ENCODE results near the gene CDK5RAP3.

Gene CDK5RAP3

GRCh38 chr17:47994724-47995123, 23.8 kb downstream of the CDK5RAP3 start:
- Histone ChIP-seq H3K27me3 (ENCODE audit: control insufficient read depth, insufficient read depth, low read length) (no peaks in the 10 kb centered on the region), H3K79me2 (no peaks in the 10 kb centered on the region), H3K9ac (no peak overlapping the region), H3K36me3 (ENCODE audit: control insufficient read depth, insufficient read depth, low read length) (no peaks in the 10 kb centered on the region), H3K4me3 (ENCODE audit: low read depth, low read length) (no peak overlapping the region), H3K9me3 (ENCODE audit: control insufficient read depth, low read length) (no peaks in the 10 kb centered on the region), H3K4me1 (no peaks in the 10 kb centered on the region), H3K4me2 (ENCODE audit: low read length) (no peak overlapping the region), H3K27ac (no peak overlapping the region), H2AFZ (no peak overlapping the region)
- TF ChIP-seq CTCF (IDR thresholded peaks at IDR 0.05) = no peak

DNA sequence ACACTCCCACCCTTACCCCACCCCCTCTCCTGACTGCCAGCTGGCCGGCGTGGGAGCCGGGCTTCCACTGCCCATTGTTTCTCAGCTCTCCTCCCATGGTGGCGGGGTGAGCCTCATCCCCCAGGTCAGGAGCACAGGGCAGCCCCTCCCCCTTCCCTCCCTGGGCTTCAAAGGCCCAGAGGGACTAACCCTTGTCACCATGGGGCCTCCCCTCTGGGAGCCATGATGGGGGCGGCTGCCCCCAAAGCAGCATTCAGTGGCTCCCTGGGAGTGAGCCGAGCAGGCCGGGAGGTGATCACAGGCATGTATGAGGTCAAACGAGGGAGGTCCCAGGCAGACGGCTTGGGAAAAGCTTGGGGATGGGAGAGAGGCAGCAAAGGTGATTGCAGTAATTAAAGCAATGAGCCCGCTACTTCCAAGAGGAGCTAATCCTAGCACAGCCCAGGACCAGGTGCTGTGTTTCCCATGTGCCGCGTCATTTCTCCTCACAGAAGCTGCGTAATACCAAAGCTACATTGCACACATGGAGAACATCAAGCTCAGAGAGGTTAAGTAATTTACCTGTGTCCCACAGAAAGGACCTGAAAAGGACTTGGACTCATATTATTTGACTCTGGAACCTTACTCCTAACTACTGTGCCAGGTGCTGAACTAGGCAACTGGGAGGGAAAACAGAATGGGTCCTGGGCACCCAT, 24.5 kb downstream of the CDK5RAP3 start:
- Histone ChIP-seq H3K79me2 (no peaks in the 10 kb centered on the region), H3K27me3 (ENCODE audit: control insufficient read depth, insufficient read depth, low read length) (no peaks in the 10 kb centered on the region), H2AFZ (no peak overlapping the region), H3K36me3 (ENCODE audit: control insufficient read depth, insufficient read depth, low read length) (no peaks in the 10 kb centered on the region), H3K4me1 (no peaks in the 10 kb centered on the region), H3K27ac (no peak overlapping the region), H3K4me3 (ENCODE audit: low read depth, low read length) (no peak overlapping the region), H3K9me3 (ENCODE audit: control insufficient read depth, low read length) (no peaks in the 10 kb centered on the region), H3K4me2 (ENCODE audit: low read length) (no peak overlapping the region), H3K9ac (no peak overlapping the region)
- TF ChIP-seq CTCF (IDR thresholded peaks at IDR 0.05) = no peak

DNA sequence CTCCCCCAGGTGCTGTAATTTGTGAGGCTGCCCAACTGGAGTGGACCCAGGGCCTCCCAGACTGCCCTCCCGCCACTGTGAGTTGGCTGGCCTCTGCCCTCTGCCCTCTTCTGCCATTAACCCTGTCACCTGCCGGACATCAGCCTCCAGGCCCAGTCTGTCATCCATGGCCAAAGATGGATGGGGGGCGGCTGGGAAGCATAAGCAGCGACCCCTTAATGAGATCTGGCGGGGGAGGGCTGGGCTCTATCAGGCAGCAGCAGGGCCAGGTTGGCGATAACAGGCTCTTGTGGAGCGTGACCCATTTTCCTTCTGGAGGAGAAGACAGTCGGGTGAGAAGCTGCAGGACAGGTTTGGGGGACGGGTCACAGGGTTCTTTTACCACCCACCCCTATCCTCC, 25.3 kb downstream of the CDK5RAP3 start:
- Histone ChIP-seq H3K4me1 (no peaks in the 10 kb centered on the region), H3K9me3 (ENCODE audit: control insufficient read depth, low read length) (no peaks in the 10 kb centered on the region), H3K9ac (no peak overlapping the region), H3K4me3 (ENCODE audit: low read depth, low read length) (no peak overlapping the region), H3K27me3 (ENCODE audit: control insufficient read depth, insufficient read depth, low read length) (no peaks in the 10 kb centered on the region), H3K27ac (no peak overlapping the region), H3K79me2 (no peaks in the 10 kb centered on the region), H3K4me2 (ENCODE audit: low read length) (no peak overlapping the region), H2AFZ (peak overlapping the region; percentile 49), H3K36me3 (ENCODE audit: control insufficient read depth, insufficient read depth, low read length) (no peaks in the 10 kb centered on the region)
- no peak for TF ChIP-seq CTCF (IDR thresholded peaks at IDR 0.05)

DNA sequence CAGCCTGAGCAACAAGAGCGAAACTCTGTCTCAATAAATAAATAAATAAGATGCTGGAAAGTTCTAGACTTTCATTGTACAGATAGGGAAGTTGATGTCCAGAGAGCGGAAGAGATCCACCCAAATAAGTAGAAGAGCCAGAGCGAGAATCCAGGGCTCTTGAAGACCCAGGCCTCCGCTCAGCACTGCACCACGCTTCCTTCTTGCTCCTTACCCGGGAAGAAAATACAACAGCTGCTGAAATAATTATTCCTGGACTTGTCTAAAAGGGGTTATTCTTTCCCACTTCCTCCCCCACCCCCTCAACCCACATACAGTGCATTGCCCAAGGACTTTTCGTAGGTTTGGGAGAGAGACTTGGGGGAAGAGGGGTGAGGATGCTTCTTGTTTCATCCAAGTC, 26.7 kb downstream of the CDK5RAP3 start:
- Histone ChIP-seq H3K4me3 (ENCODE audit: low read depth, low read length) (no peak overlapping the region), H2AFZ (no peak overlapping the region), H3K4me1 (peaks cover 5% of the 10 kb centered on the region), H3K79me2 (no peaks in the 10 kb centered on the region), H3K27ac (no peak overlapping the region), H3K9me3 (ENCODE audit: control insufficient read depth, low read length) (no peaks in the 10 kb centered on the region), H3K4me2 (ENCODE audit: low read length) (no peak overlapping the region), H3K27me3 (ENCODE audit: control insufficient read depth, insufficient read depth, low read length) (no peaks in the 10 kb centered on the region), H3K9ac (no peak overlapping the region), H3K36me3 (ENCODE audit: control insufficient read depth, insufficient read depth, low read length) (no peaks in the 10 kb centered on the region)
- TF ChIP-seq CTCF (IDR thresholded peaks at IDR 0.05) = no peak

DNA sequence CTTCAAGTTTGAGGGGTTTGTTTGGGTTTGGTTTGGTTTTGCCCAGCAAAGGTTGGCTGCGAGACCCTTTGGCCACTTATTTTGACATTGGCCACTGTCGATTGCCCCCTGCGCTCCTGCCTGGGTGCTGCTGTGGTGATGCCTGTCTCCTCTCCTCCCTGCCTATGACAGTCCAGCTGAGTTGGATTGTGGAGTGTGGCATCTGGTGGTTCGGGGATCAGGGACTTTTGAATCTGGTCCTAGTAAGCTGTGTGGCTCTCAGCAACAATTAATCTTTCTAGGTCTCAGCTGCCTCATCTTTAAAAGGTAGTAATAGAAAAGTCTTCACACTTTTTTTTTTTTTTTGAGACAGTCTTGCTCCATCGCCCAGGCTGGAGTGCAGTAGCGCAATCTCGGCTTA, 27.1 kb downstream of the CDK5RAP3 start:
- Histone ChIP-seq H2AFZ (no peak overlapping the region), H3K4me3 (ENCODE audit: low read depth, low read length) (no peak overlapping the region), H3K4me2 (ENCODE audit: low read length) (no peak overlapping the region), H3K9me3 (ENCODE audit: control insufficient read depth, low read length) (no peaks in the 10 kb centered on the region), H3K9ac (no peak overlapping the region), H3K36me3 (ENCODE audit: control insufficient read depth, insufficient read depth, low read length) (no peaks in the 10 kb centered on the region), H3K27ac (no peak overlapping the region), H3K79me2 (no peaks in the 10 kb centered on the region), H3K27me3 (ENCODE audit: control insufficient read depth, insufficient read depth, low read length) (no peaks in the 10 kb centered on the region), H3K4me1 (peaks cover 9% of the 10 kb centered on the region)
- TF ChIP-seq CTCF (IDR thresholded peaks at IDR 0.05) = no peak
